HG03280 (cell line): Measurements from ENCODE around the gene HEATR3.
"Not testable (repeated sequence)": the region's sequence is repeated elsewhere in the genome, so short reads cannot be mapped to it uniquely, and the experiment has no call there.

Source experiments
- ATAC-seq: cut with Tn5 transposase; IDR thresholded peaks from one replicate; pipeline ENCODE4 v1.9.1; 2021; ENCODE audit warnings: mild to moderate bottlenecking, moderate library complexity; ENCODE audit not compliant: unreplicated experiment

HEATR3 gene

GRCh38 chr16:50099957-50100648, 34.3 kb downstream of the HEATR3 start:
- ATAC-seq, result no peak

GRCh38 chr16:50102051-50102746, 36.4 kb downstream of the HEATR3 start:
- no peak for ATAC-seq

- ATAC-seq, result no peak
Observed at GRCh38 chr16:50103764-50104163, 38.0 kb downstream of the HEATR3 start.

- ATAC-seq, result no peak
Observed at GRCh38 chr16:50114357-50115129, 48.8 kb downstream of the HEATR3 start.

- no peak for ATAC-seq
Observed at GRCh38 chr16:50120711-50121110, 54.9 kb downstream of the HEATR3 start.

- ATAC-seq, result peak; percentile 58
Observed at GRCh38 chr16:50121278-50121677, 55.5 kb downstream of the HEATR3 start.

- peak; percentile 52 for ATAC-seq
Observed at GRCh38 chr16:50121721-50122445, 56.1 kb downstream of the HEATR3 start.

- no peak for ATAC-seq
Observed at GRCh38 chr16:50123417-50123816, 57.6 kb downstream of the HEATR3 start.

- ATAC-seq, result no peak
Observed at GRCh38 chr16:50124769-50125168, 59.0 kb downstream of the HEATR3 start.

- no peak for ATAC-seq
Observed at GRCh38 chr16:50126183-50126582, 60.4 kb downstream of the HEATR3 start.

- not testable (repeated sequence) for ATAC-seq
Observed at GRCh38 chr16:50132571-50132970, 66.8 kb downstream of the HEATR3 start.

GRCh38 chr16:50133214-50133613, 67.4 kb downstream of the HEATR3 start:
- no peak for ATAC-seq

- no peak for ATAC-seq
Observed at GRCh38 chr16:50136399-50136798, 70.6 kb downstream of the HEATR3 start.

- ATAC-seq, result no peak
Observed at GRCh38 chr16:50137268-50137667, 71.5 kb downstream of the HEATR3 start.

- no peak for ATAC-seq
Observed at GRCh38 chr16:50139580-50139979, 73.8 kb downstream of the HEATR3 start.

- ATAC-seq, result no peak
Observed at GRCh38 chr16:50144211-50144610, 78.4 kb downstream of the HEATR3 start.

GRCh38 chr16:50146479-50147435, 81.0 kb downstream of the HEATR3 start:
- no peak for ATAC-seq

- ATAC-seq, result no peak
Observed at GRCh38 chr16:50151322-50151721, 85.6 kb downstream of the HEATR3 start.

GRCh38 chr16:50151756-50152155, 86.0 kb downstream of the HEATR3 start:
- no peak for ATAC-seq

GRCh38 chr16:50152351-50152806, 86.6 kb downstream of the HEATR3 start:
- peak; percentile 45 for ATAC-seq
